HFFc6 (cell line): ENCODE results near the gene MAMSTR. TPM values are rescaled to one million over a fixed set of nuclear protein-coding genes. Genes with fewer than 3 reads are reported as not detected.
"Not testable (repeated sequence)": the region's sequence is repeated elsewhere in the genome, so short reads cannot be mapped to it uniquely, and the experiment has no call there.

Experiments used
- DNase-seq: peaks from one replicate; pipeline ENCODE4 v3.0.0-alpha.2; 2018
- H3K27ac Mint-ChIP-seq: 2 replicates; pipeline ENCODE4 v1.8.0; 2020; ENCODE audit warnings: mild to moderate bottlenecking, mixed read lengths
- H3K27me3 Mint-ChIP-seq: 2 replicates; pipeline ENCODE4 v1.8.0; 2021; ENCODE audit warnings: mild to moderate bottlenecking, moderate library complexity, mixed read lengths; ENCODE audit not compliant: insufficient read depth
- H3K36me3 Mint-ChIP-seq: 2 replicates; pipeline ENCODE4 v1.8.0; 2021; ENCODE audit warnings: low read depth, mixed read lengths
- H3K4me1 Mint-ChIP-seq: 2 replicates; pipeline ENCODE4 v1.8.0; 2020; ENCODE audit warnings: low read depth, mixed read lengths
- H3K4me3 Mint-ChIP-seq: 2 replicates; pipeline ENCODE4 v1.8.0; 2020; ENCODE audit warnings: mild to moderate bottlenecking, moderate library complexity, mixed read lengths
- H3K9me3 Mint-ChIP-seq: 2 replicates; pipeline ENCODE4 v1.8.0; 2020; ENCODE audit warnings: mild to moderate bottlenecking, mixed read lengths
- CTCF ChIP-seq: fragments of 200-600 bp; sonication (generic); IDR thresholded peaks from 2 replicates; pipeline ENCODE4 v1.5.0; 2021; ENCODE audit warnings: antibody characterized with exemption, mild to moderate bottlenecking
- total RNA-seq, 6 experiments: library from RNA; stranded (reverse); fragmentation: NEBNext Ultra II Directional; extraction: Animal tissue kit (Norgen Biotek cat#: 25700); gene quantifications; 2 replicates in 1 of 6; 3 replicates in 5 of 6; pipeline ENCODE4 v1.2.3, GENCODE V29; 2021

MAMSTR gene
- total RNA-seq, 6 experiments from 2014 or later, result 2.7 to 4.5 (median 3.0) TPM

DNA sequence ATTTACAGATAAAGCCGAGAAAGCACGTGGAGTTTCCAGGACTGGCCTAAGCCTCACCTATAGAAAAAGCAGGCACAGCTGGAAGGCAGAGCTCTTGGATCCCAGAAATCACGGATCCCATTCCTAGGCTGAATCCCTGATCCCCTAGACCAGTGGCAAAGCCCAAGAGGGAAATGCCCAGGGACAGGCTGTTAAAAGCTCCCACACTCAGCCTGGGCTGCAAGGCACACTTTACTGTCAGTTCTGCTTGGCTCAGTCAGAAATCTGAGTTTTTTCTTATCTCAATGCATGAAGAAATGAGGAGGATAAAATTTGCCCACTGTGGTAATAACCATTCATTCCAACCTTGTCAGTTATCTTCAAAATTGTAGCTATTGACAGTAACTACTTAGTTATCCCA is 31.7 kb downstream of the MAMSTR start:
- Mint-ChIP-seq H3K27me3 (peaks cover 18% of the 10 kb centered on the region), H3K27ac (no peak overlapping the region), H3K36me3 (no peaks in the 10 kb centered on the region), H3K4me1 (no peaks in the 10 kb centered on the region), H3K9me3 (no peaks in the 10 kb centered on the region), H3K4me3 (no peak overlapping the region)
- no peak for TF ChIP-seq CTCF
- DNase-seq, result no peak

DNA sequence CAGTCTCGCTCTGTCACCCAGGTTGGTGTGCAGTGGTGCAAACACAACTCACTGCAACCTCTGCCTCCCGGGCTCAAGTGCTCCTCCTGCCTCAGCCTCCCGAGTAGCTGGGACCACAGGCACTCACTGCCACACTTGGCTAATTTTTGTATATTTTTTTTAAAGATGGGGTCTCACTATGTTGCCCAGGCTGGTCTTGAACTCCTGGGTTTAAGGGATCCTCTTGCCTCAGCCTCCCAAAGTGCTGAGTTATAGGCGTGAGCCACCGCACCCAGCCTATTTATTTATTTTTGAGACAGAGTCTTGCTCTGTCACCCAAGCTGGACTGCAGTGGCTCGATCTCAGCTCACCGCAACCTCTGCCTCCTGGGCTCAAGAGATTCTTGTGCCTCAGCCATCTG is 32.9 kb downstream of the MAMSTR start:
- not testable (repeated sequence) for H3K27ac Mint-ChIP-seq, H3K27me3 Mint-ChIP-seq, H3K4me3 Mint-ChIP-seq, DNase-seq, H3K4me1 Mint-ChIP-seq, H3K9me3 Mint-ChIP-seq, H3K36me3 Mint-ChIP-seq

DNA sequence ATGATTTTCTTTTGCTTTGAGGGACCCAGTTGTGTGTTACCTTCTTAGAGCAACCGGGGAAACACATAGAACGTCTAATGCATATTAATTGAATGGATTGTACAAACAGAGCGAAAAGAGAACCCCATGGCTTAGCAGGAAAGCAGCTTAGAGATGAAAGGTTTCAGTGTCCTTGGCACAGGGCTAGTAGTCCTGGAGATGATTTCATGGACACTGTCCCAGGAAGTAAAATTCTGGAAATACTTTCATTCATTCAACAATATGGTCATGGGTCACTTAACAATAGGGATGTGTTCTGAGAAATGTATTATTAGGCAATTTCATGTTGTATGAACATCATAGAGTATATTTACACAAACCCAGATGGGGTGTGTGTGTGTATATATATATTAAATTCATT is 33.4 kb downstream of the MAMSTR start:
- no peak overlapping the region for H3K4me3 Mint-ChIP-seq
- H3K4me1 Mint-ChIP-seq, result no peaks in the 10 kb centered on the region
- H3K9me3 Mint-ChIP-seq, result no peaks in the 10 kb centered on the region
- DNase-seq, result no peak
- no peaks in the 10 kb centered on the region for H3K36me3 Mint-ChIP-seq
- no peak for TF ChIP-seq CTCF
- peaks cover 9% of the 10 kb centered on the region for H3K27me3 Mint-ChIP-seq
- H3K27ac Mint-ChIP-seq, result no peak overlapping the region

DNA sequence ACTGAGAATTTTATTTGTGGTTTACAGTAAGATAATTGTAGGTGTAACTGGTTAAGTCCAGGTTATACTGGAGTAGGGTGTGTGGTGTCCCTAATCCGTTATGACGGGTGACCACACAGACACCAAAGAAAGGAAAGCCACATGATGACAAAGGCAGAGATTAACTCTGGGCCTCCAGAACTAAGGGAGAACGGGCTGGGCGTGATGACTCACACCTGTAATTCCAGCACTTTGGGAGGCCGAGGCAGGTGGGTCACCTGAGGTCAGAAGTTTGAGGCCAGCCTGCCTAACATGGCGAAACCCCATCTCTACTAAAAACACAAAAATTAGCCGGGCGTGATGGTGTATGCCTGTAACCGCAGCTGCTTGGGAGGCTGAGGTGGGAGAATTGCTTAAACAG is 33.9 kb downstream of the MAMSTR start:
- Mint-ChIP-seq H3K27me3 (peaks cover 9% of the 10 kb centered on the region), H3K36me3 (no peaks in the 10 kb centered on the region), H3K4me3 (no peak overlapping the region), H3K4me1 (no peaks in the 10 kb centered on the region), H3K9me3 (no peaks in the 10 kb centered on the region), H3K27ac (no peak overlapping the region)
- no peak for DNase-seq
- TF ChIP-seq CTCF, result no peak

DNA sequence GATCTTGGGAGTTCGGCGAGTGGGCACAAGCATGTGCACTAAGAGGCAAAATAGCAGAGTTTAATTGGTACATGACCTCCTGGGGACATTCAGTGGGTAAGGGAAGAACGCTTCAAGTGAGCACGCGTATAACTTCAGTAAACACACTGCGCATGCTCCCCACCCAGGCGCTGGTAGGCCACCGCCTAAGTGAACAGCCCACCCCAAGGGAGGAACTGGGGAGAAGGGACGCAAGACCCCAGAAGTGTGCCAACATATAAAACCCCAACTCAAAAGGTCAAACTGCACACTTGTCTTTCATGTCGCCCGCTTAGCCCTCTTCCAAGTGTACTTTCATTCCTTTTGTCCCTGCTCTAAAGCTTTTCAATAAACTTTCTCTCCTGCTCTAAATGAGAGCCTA is 36.2 kb downstream of the MAMSTR start:
- TF ChIP-seq CTCF, result no peak
- H3K27me3 Mint-ChIP-seq, result peaks cover 11% of the 10 kb centered on the region
- H3K36me3 Mint-ChIP-seq, result no peaks in the 10 kb centered on the region
- no peak overlapping the region for H3K27ac Mint-ChIP-seq
- no peak for DNase-seq
- H3K4me1 Mint-ChIP-seq, result no peaks in the 10 kb centered on the region
- H3K4me3 Mint-ChIP-seq, result no peak overlapping the region; the same call in 1 of the 2 replicates
- H3K9me3 Mint-ChIP-seq, result no peaks in the 10 kb centered on the region

DNA sequence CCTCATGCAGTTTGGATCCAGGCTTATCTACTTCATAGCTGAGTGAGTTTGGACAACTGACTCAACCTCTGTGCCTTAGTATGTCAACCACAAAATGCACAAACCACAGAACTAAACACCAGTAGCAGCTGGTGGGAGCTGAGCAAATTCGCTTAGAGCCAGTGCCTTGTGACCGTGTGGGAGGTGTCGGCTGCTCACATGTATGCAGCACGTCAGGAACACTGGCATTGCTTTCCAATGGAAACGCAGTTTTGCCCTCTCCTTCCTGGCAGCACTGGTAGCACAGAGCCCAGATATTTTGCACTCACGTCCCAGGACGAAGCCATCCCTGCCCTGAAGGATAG is 38.4 kb downstream of the MAMSTR start:
- no peaks in the 10 kb centered on the region for H3K9me3 Mint-ChIP-seq
- H3K27ac Mint-ChIP-seq, result no peak overlapping the region
- no peaks in the 10 kb centered on the region for H3K36me3 Mint-ChIP-seq
- H3K27me3 Mint-ChIP-seq, result peaks cover 14% of the 10 kb centered on the region
- H3K4me3 Mint-ChIP-seq, result no peak overlapping the region
- DNase-seq, result peak; percentile 8
- TF ChIP-seq CTCF, result no peak
- H3K4me1 Mint-ChIP-seq, result no peaks in the 10 kb centered on the region
